ENCODE measurements around the gene RAB37.

Gene RAB37

GRCh38 chr17:74744714-74745547 lies 7.9 kb downstream of the RAB37 start:
- no peak for DNase-seq (ENCODE audit: low spot score)

- DNase-seq (ENCODE audit: low spot score): no peak
Observed at GRCh38 chr17:74745548-74746177, 8.6 kb downstream of the RAB37 start.

- DNase-seq (ENCODE audit: low spot score): no peak
Observed at GRCh38 chr17:74746376-74746775, 9.3 kb downstream of the RAB37 start.

DNA sequence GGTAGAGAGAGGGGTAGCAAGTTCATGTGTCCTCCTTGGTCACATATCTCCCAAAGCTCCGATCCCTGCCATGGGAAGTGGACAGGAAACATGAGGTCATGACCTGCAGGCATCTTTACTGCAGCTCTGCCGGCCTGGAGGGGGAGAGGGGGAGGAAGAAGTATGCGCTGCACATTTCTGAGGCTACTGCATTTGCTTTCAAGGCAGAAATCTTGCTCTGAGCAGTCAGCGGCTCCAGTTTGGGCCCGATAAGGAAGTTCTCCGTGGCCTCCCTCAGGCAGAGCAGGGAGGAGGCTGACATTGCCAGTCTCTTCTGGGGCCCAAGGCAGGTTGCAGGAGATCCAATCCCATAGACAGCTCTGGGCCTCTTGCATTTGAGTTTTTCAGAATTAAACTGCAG lies 9.9 kb downstream of the RAB37 start:
- DNase-seq (ENCODE audit: low spot score): no peak

GRCh38 chr17:74748279-74748528 lies 11.1 kb downstream of the RAB37 start:
- no peak for DNase-seq (ENCODE audit: low spot score)

DNA sequence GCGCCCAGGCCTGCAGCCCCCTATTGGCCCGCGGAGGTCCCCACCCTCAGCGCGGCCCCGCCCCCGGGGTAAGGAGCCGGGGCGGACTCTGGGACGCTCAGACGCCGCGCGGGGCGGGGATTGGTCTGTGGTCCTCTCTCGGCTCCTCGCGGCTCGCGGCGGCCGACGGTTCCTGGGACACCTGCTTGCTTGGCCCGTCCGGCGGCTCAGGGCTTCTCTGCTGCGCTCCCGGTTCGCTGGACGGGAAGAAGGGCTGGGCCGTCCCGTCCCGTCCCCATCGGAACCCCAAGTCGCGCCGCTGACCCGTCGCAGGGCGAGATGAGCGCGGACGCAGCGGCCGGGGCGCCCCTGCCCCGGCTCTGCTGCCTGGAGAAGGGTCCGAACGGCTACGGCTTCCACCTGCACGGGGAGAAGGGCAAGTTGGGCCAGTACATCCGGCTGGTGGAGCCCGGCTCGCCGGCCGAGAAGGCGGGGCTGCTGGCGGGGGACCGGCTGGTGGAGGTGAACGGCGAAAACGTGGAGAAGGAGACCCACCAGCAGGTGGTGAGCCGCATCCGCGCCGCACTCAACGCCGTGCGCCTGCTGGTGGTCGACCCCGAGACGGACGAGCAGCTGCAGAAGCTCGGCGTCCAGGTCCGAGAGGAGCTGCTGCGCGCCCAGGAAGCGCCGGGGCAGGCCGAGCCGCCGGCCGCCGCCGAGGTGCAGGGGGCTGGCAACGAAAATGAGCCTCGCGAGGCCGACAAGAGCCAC lies 11.6 kb downstream of the RAB37 start, which contains the start of gene NHERF1:
Gene NHERF1, plus strand, starts transcription at position 100 of the 750 bp plus-strand sequence. Its CDS starts 219 bp downstream, at position 319.
- DNase-seq (ENCODE audit: low spot score): peak; percentile 93

DNA sequence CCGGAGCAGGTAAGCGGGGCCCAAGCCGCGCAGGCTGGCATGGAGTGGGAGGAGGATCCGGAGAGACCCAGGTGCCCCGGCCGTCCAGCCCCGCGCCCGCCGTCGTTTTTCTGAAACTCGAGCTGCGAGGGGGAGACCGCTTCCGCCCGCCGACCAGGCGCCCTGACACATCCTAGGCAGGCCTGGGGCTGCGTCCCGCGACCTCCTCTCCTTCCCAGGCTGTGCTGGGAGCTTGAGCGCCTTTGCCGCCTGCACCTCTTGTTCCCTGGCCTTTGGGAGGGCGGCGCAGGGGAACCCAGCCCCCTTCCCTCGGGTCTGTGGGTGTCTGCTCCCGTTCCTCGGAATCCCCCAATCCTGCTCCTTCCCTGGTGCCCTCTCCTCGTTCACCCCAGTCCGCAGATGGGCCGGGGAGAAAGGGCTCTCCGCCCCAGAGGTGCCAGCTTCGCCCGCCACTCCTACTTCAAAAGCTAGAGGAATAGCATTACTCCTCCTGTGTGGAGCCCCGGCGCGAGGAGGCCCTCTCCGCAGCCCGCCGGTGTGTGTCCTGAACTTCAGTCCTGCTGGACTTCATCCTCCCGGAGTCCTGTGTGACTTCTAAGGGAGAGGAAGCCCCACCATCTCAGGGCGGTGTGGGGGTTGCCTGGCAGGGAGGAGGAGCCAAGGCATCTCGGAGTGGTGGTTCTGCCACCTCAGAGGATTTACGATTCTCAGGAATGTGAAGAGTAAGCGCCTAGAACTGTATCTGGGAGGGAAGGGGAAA lies 12.4 kb downstream of the RAB37 start:
- no peak for DNase-seq (ENCODE audit: low spot score)

GRCh38 chr17:74750039-74750326 lies 12.9 kb downstream of the RAB37 start:
- no peak for DNase-seq (ENCODE audit: low spot score)

GRCh38 chr17:74750327-74751069 lies 13.4 kb downstream of the RAB37 start:
- DNase-seq (ENCODE audit: low spot score): no peak

DNA sequence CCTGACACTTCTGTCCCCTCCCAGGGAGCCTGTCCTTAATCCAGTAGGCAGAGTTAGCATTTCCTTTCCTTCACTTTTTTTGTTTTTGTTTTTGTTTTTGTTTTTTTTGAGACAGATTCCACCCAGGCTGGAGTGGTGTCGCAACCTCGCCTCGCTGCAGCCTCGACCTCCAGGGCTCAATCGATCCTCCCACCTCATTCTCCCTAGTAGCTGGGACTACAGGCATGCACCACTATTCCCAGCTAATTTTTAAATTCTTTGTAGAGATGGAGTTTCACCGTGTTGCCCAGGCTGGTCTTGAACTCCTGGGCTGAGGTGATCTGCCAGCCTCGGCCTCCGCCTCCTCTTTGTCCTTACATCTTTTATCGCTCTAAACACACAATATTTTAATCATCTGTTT lies 15.4 kb downstream of the RAB37 start:
- no peak for DNase-seq (ENCODE audit: low spot score)

- DNase-seq (ENCODE audit: low spot score): no peak
Observed at GRCh38 chr17:74752822-74753401, 15.9 kb downstream of the RAB37 start.

DNA sequence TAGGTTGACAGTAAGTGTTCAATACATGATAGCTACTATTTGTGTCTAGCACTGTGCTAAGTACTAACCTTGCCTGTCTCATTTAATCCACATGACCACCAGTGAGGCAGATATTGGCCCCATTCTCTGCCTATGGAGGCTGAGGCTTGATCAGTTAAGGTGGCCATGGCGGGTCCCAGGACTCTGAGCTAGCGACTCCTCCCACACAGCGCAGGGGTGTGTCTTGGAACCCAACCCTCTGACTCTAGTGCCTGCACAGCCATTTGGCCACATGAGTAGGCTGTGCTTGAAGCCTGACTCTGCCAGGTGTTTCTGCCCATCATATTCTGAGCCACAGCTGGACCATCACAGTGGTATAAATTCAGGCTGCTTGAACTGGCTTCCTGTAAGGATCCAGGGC lies 17.8 kb downstream of the RAB37 start:
- DNase-seq (ENCODE audit: low spot score): no peak

GRCh38 chr17:74755533-74755932 lies 18.5 kb downstream of the RAB37 start:
- no peak for DNase-seq (ENCODE audit: low spot score)

DNA sequence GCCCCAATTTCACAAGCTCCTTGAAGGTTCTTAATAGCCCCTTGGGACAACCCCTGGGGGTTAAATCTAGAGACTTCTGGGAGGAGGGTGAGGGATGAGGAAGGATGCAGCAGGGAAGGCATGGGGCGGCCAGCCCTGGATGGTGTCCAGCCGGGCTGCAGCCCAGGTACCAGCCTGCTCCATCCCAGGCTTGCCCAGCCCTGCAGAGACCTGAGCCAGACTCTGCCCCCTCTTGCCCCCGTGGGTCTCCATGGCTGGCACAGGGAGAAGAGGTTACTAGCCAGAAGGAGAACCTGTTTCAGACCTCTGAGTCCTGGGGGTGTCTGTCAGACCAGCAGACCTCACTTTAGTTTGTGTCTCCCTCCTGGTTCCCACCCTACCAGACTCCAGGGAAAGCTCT lies 19.8 kb downstream of the RAB37 start:
- no peak for DNase-seq (ENCODE audit: low spot score)

GRCh38 chr17:74757502-74757901 lies 20.4 kb downstream of the RAB37 start:
- DNase-seq (ENCODE audit: low spot score): no peak

- peak; percentile 63 for DNase-seq (ENCODE audit: low spot score)
Observed at GRCh38 chr17:74757931-74758847, 21.1 kb downstream of the RAB37 start.

DNA sequence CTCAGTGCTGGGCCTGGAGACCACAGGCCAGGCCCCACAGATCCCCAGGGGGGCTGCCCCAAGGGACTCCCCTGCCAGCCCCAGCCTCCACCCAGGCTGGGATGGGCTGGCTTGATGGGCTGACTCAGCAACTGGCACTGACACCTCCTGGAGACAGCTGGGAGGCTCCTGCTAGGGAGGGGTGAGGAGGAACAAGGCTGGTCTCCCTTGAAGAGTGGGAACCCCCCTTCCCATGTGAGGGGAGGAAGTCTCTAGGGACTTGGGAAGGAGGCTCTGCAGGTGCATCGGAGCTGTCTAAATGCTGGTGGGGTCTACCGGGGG lies 21.8 kb downstream of the RAB37 start:
- no peak for DNase-seq (ENCODE audit: low spot score)

- DNase-seq (ENCODE audit: low spot score): peak; percentile 49
Observed at GRCh38 chr17:74759243-74759801, 22.3 kb downstream of the RAB37 start.

DNA sequence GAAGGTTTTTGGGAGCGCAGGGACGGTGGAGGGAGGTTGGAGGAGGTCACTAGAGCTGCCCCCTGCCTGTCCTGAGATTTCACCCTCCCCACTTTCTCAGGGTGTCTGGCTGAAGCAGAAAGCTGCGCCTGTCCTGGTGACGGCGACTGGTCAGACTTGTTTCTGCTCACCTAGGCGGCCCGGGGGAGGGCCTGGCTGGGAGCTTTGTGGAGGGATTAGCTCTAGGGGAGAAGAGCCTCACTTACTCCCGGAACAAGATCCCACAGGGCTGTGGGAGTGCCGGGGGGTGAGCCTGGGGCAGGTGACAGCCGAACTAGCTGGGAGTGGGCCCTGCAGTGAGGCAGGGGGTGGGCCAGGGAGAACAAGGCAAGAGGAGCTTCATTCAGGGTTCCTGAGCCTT lies 22.9 kb downstream of the RAB37 start:
- no peak for DNase-seq (ENCODE audit: low spot score)

- no peak for DNase-seq (ENCODE audit: low spot score)
Observed at GRCh38 chr17:74760404-74761105, 23.5 kb downstream of the RAB37 start.
